Measurements from ENCODE around the gene TRAK1. TPM values are rescaled to one million over a fixed set of nuclear protein-coding genes. Genes with fewer than 3 reads are reported as not detected.

TRAK1 gene
- total and polyA plus RNA-seq, 2 donors (not counting 1 experiment from before 2014, with no cell fraction given): 71.3 to 129 TPM

GRCh38 chr3:42139621-42140453 lies 48.7 kb downstream of the TRAK1 start:
- H3K9me3 Mint-ChIP-seq (ENCODE audit: insufficient read depth): no peaks in the 10 kb centered on the region
- no peaks in the 10 kb centered on the region for H3K27me3 Mint-ChIP-seq
- H3K4me2 ChIP-seq (replicated peaks; ENCODE audit: low read depth, low read length, poor library complexity, severe bottlenecking): no peak overlapping the region
- no peak overlapping the region for H3K4me3 ChIP-seq (ENCODE audit: control extremely low read depth in 1 of 5, extremely low read depth in 1 of 5, insufficient read depth in 1 of 5, low read depth in 2 of 5, low read length in 4 of 5)
- no peak overlapping the region for H3K9ac ChIP-seq (ENCODE audit: low read length)
- intact Hi-C loops (cut with micrococcal nuclease): no loop called here
- no peaks in the 10 kb centered on the region for H3K9me3 ChIP-seq (ENCODE audit: control extremely low read depth in 1 of 3, control insufficient read depth in 2 of 3, insufficient read depth in 1 of 3, low read length in 2 of 3)
- ATAC-seq (ENCODE audit: low read depth) (no peak), DNase-seq (no peak)
- H3K4me1 ChIP-seq (ENCODE audit: control insufficient read depth in 2 of 2, insufficient read depth in 2 of 2, low read length in 2 of 2): no peaks in the 10 kb centered on the region
- 95% methylated on average over 9 of the region's 16 CpGs for WGBS (ENCODE audit: insufficient coverage)
- CTCF ChIA-PET: no interaction called here
- no peak overlapping the region for H3K27ac ChIP-seq (ENCODE audit: low read length in 2 of 2)
- H3K79me2 ChIP-seq (ENCODE audit: control insufficient read depth, insufficient read depth, low read length): peaks cover 92% of the 10 kb centered on the region
- H3K4me3 Mint-ChIP-seq: no peak overlapping the region
- TF ChIP-seq EZH2 (IDR thresholded peaks at IDR 0.05; ENCODE audit: borderline replicate concordance, insufficient read depth, low read depth, low read length, poor library complexity, severe bottlenecking): no peak
- no peak for TF ChIP-seq CTCF (IDR thresholded peaks at IDR 0.05)
- H3K27me3 ChIP-seq (replicated peaks in 1 of 4; ENCODE audit: control extremely low read depth in 1 of 4, control insufficient read depth in 3 of 4, insufficient read depth in 4 of 4, low read length in 3 of 4): no peaks in the 10 kb centered on the region
- H4K20me1 ChIP-seq (ENCODE audit: control insufficient read depth, insufficient read depth, low read length, poor library complexity, severe bottlenecking): peaks cover 77% of the 10 kb centered on the region
- no peak overlapping the region for H3K27ac Mint-ChIP-seq
- POLR2A ChIA-PET: no interaction called here
- H3K36me3 ChIP-seq (replicated peaks in 1 of 2; ENCODE audit: control extremely low read depth in 1 of 2, control insufficient read depth in 1 of 2, extremely low read depth in 1 of 2, insufficient read depth in 2 of 2, low read length in 1 of 2): peaks cover 0 to 28% of the 10 kb centered on the region in 2 experiments
- H3K4me1 Mint-ChIP-seq: peaks cover 33% of the 10 kb centered on the region
- H2AFZ ChIP-seq (ENCODE audit: insufficient read depth, low read depth, low read length, poor library complexity, severe bottlenecking): no peak overlapping the region

- Histone ChIP-seq H3K9me3 (ENCODE audit: control extremely low read depth in 1 of 3, control insufficient read depth in 2 of 3, insufficient read depth in 1 of 3, low read length in 2 of 3) (no peaks in the 10 kb centered on the region), H3K9ac (ENCODE audit: low read length) (no peak overlapping the region), H4K20me1 (ENCODE audit: control insufficient read depth, insufficient read depth, low read length, poor library complexity, severe bottlenecking) (peaks cover 72% of the 10 kb centered on the region), H3K79me2 (ENCODE audit: control insufficient read depth, insufficient read depth, low read length) (peaks cover 91% of the 10 kb centered on the region), H3K27me3 (replicated peaks in 1 of 4; ENCODE audit: control extremely low read depth in 1 of 4, control insufficient read depth in 3 of 4, insufficient read depth in 4 of 4, low read length in 3 of 4) (no peaks in the 10 kb centered on the region), H3K4me1 (ENCODE audit: control insufficient read depth in 2 of 2, insufficient read depth in 2 of 2, low read length in 2 of 2) (peaks cover 0 to 2% of the 10 kb centered on the region in 2 donors), H3K27ac (ENCODE audit: low read length in 2 of 2) (no peak overlapping the region), H3K4me3 (ENCODE audit: control extremely low read depth in 1 of 5, extremely low read depth in 1 of 5, insufficient read depth in 1 of 5, low read depth in 2 of 5, low read length in 4 of 5) (no peak overlapping the region), H3K36me3 (replicated peaks in 1 of 2; ENCODE audit: control extremely low read depth in 1 of 2, control insufficient read depth in 1 of 2, extremely low read depth in 1 of 2, insufficient read depth in 2 of 2, low read length in 1 of 2) (peaks cover 0 to 20% of the 10 kb centered on the region in 2 experiments), H3K4me2 (replicated peaks; ENCODE audit: low read depth, low read length, poor library complexity, severe bottlenecking) (no peak overlapping the region), H2AFZ (ENCODE audit: insufficient read depth, low read depth, low read length, poor library complexity, severe bottlenecking) (no peak overlapping the region)
- no peak for TF ChIP-seq CTCF (IDR thresholded peaks at IDR 0.05)
- no peak for TF ChIP-seq EZH2 (IDR thresholded peaks at IDR 0.05; ENCODE audit: borderline replicate concordance, insufficient read depth, low read depth, low read length, poor library complexity, severe bottlenecking)
- 100% methylated on average over 3 of the region's 7 CpGs for WGBS (ENCODE audit: insufficient coverage)
- H3K4me1 Mint-ChIP-seq: peaks cover 29% of the 10 kb centered on the region
- POLR2A ChIA-PET: no interaction called here
- CTCF ChIA-PET: no interaction called here
- DNase-seq (no peak), ATAC-seq (ENCODE audit: low read depth) (no peak)
- intact Hi-C loops (cut with micrococcal nuclease): no loop called here
- no peak overlapping the region for H3K27ac Mint-ChIP-seq
- no peaks in the 10 kb centered on the region for H3K27me3 Mint-ChIP-seq
- H3K9me3 Mint-ChIP-seq (ENCODE audit: insufficient read depth): no peaks in the 10 kb centered on the region
- no peak overlapping the region for H3K4me3 Mint-ChIP-seq
These were observed 49.6 kb downstream of the TRAK1 start for GRCh38 chr3:42140665-42141203.

Data from B cell (primary cell).